Type B pancreatic cell (in vitro differentiated cells): ENCODE results near the gene SRC. TPM values are rescaled to one million over a fixed set of nuclear protein-coding genes. Genes with fewer than 3 reads are reported as not detected.
"Not testable (repeated sequence)": the region's sequence is repeated elsewhere in the genome, so short reads cannot be mapped to it uniquely, and the experiment has no call there.

ENCODE experiments used
- DNase-seq: peaks from one replicate; pipeline ENCODE4 v3.0.0; 2021; ENCODE audit warnings: mixed read lengths; ENCODE audit not compliant: unreplicated experiment; ENCODE audit errors: extremely low spot score
- H3K27ac Mint-ChIP-seq: 2 replicates; pipeline ENCODE4 v1.8.0; 2021; ENCODE audit warnings: mild to moderate bottlenecking, mixed read lengths
- H3K27me3 Mint-ChIP-seq: 2 replicates; pipeline ENCODE4 v1.8.0; 2021; ENCODE audit warnings: mixed read lengths
- H3K36me3 Mint-ChIP-seq: 2 replicates; pipeline ENCODE4 v1.8.0; 2021; ENCODE audit warnings: mixed read lengths
- H3K4me1 Mint-ChIP-seq: one replicate; pipeline ENCODE4 v1.8.0; 2021; ENCODE audit warnings: mixed read lengths; ENCODE audit not compliant: unreplicated experiment
- H3K4me3 Mint-ChIP-seq: 2 replicates; pipeline ENCODE4 v1.8.0; 2021; ENCODE audit warnings: mild to moderate bottlenecking, mixed read lengths
- H3K9me3 Mint-ChIP-seq: 2 replicates; pipeline ENCODE4 v1.8.0; 2021; ENCODE audit warnings: mixed read lengths
- CTCF ChIP-seq: fragments of 200-600 bp; sonication (generic); conservative IDR thresholded peaks from 2 replicates; pipeline ENCODE4 v1.5.0; 2021; ENCODE audit warnings: antibody characterized with exemption, mild to moderate bottlenecking
- total RNA-seq: library from RNA; stranded (reverse); gene quantifications from 2 replicates; pipeline ENCODE4 v1.2.1, GENCODE V29; 2021; ENCODE audit warnings: low replicate concordance

SRC gene
- total RNA-seq, 1 donor from 2014 or later = 56.0 TPM

GRCh38 chr20:37365760-37366638 is 20.1 kb downstream of the SRC start:
- no peak overlapping the region for H3K4me3 Mint-ChIP-seq
- no peak for DNase-seq
- no peaks in the 10 kb centered on the region for H3K9me3 Mint-ChIP-seq
- no peak for TF ChIP-seq CTCF
- peaks cover 32% of the 10 kb centered on the region for H3K36me3 Mint-ChIP-seq
- no peak overlapping the region for H3K27ac Mint-ChIP-seq
- H3K4me1 Mint-ChIP-seq = peaks cover 5% of the 10 kb centered on the region
- no peaks in the 10 kb centered on the region for H3K27me3 Mint-ChIP-seq

GRCh38 chr20:37366743-37367142 is 20.8 kb downstream of the SRC start:
- Mint-ChIP-seq H3K9me3 (no peaks in the 10 kb centered on the region), H3K4me1 (peaks cover 5% of the 10 kb centered on the region), H3K27me3 (no peaks in the 10 kb centered on the region), H3K27ac (no peak overlapping the region), H3K36me3 (peaks cover 32% of the 10 kb centered on the region), H3K4me3 (no peak overlapping the region)
- no peak for TF ChIP-seq CTCF
- DNase-seq = no peak

- TF ChIP-seq CTCF = no peak
- no peaks in the 10 kb centered on the region for H3K27me3 Mint-ChIP-seq
- DNase-seq = no peak
- peaks cover 2% of the 10 kb centered on the region for H3K4me1 Mint-ChIP-seq
- H3K36me3 Mint-ChIP-seq = peaks cover 36% of the 10 kb centered on the region
- no peak overlapping the region for H3K4me3 Mint-ChIP-seq
- H3K27ac Mint-ChIP-seq = no peak overlapping the region
- H3K9me3 Mint-ChIP-seq = no peaks in the 10 kb centered on the region
These were observed 23.9 kb downstream of the SRC start for GRCh38 chr20:37369846-37370245.

GRCh38 chr20:37371845-37372244 is 25.9 kb downstream of the SRC start:
- not testable (repeated sequence) for H3K9me3 Mint-ChIP-seq, DNase-seq
- H3K36me3 Mint-ChIP-seq = peaks cover 18% of the 10 kb centered on the region

GRCh38 chr20:37372441-37372840 is 26.5 kb downstream of the SRC start:
- H3K36me3 Mint-ChIP-seq = peaks cover 18% of the 10 kb centered on the region
- TF ChIP-seq CTCF = no peak
- no peak for DNase-seq

More at GRCh38 chr20:37371845-37372244, 25.9 kb downstream of the SRC start:
- H3K27ac Mint-ChIP-seq, H3K4me3 Mint-ChIP-seq, H3K27me3 Mint-ChIP-seq, H3K4me1 Mint-ChIP-seq: not testable (repeated sequence)

GRCh38 chr20:37373020-37373598 is 27.2 kb downstream of the SRC start:
- Mint-ChIP-seq H3K9me3 (no peaks in the 10 kb centered on the region), H3K27ac (no peak overlapping the region), H3K27me3 (no peaks in the 10 kb centered on the region), H3K4me3 (no peak overlapping the region), H3K36me3 (peaks cover 13% of the 10 kb centered on the region), H3K4me1 (peaks cover 4% of the 10 kb centered on the region)
- DNase-seq = no peak
- TF ChIP-seq CTCF = no peak

More at GRCh38 chr20:37372441-37372840, 26.5 kb downstream of the SRC start:
- H3K4me3 Mint-ChIP-seq = no peak overlapping the region
- H3K27me3 Mint-ChIP-seq = no peaks in the 10 kb centered on the region
- H3K4me1 Mint-ChIP-seq = peaks cover 4% of the 10 kb centered on the region
- no peak overlapping the region for H3K27ac Mint-ChIP-seq
- no peaks in the 10 kb centered on the region for H3K9me3 Mint-ChIP-seq
